GM19240 (cell line): ENCODE data around the gene ZNF80.
"Not testable (repeated sequence)": the region's sequence is repeated elsewhere in the genome, so short reads cannot be mapped to it uniquely, and the experiment has no call there.

Source experiments
- DNase-seq: peaks from one replicate; pipeline ENCODE4 v3.0.0; 2011; ENCODE audit warnings: low spot score; ENCODE audit not compliant: insufficient read length

The ZNF80 gene

GRCh38 chr3:114237478-114237877, at the start of gene ZNF80:
ZNF80 (minus strand) TSS chr3:114237578; CDS start chr3:114237074, 504 bp downstream.
- not testable (repeated sequence) for DNase-seq

- DNase-seq = no peak
These were observed 48.9 kb upstream of the ZNF80 start for GRCh38 chr3:114286266-114286665.

- no peak for DNase-seq
These were observed 48.4 kb upstream of the ZNF80 start for GRCh38 chr3:114285648-114286230.

GRCh38 chr3:114284644-114285043, 47.3 kb upstream of the ZNF80 start:
- no peak for DNase-seq

GRCh38 chr3:114276856-114277255, 39.5 kb upstream of the ZNF80 start:
- not testable (repeated sequence) for DNase-seq

GRCh38 chr3:114274929-114275328, 37.6 kb upstream of the ZNF80 start:
- DNase-seq = no peak

- DNase-seq = no peak
These were observed 34.9 kb upstream of the ZNF80 start for GRCh38 chr3:114272271-114272670.

GRCh38 chr3:114270019-114270418, 32.6 kb upstream of the ZNF80 start:
- DNase-seq = no peak

GRCh38 chr3:114260152-114260551, 22.8 kb upstream of the ZNF80 start:
- DNase-seq = no peak

- no peak for DNase-seq
These were observed 22.2 kb upstream of the ZNF80 start for GRCh38 chr3:114259566-114259965.

- DNase-seq = no peak
These were observed 16.1 kb upstream of the ZNF80 start for GRCh38 chr3:114253505-114253904.

GRCh38 chr3:114252954-114253353, 15.6 kb upstream of the ZNF80 start:
- no peak for DNase-seq

- peak; percentile 70 for DNase-seq
These were observed 5.6 kb upstream of the ZNF80 start for GRCh38 chr3:114242947-114243346.

GRCh38 chr3:114241262-114241661, 3.9 kb upstream of the ZNF80 start:
- no peak for DNase-seq

GRCh38 chr3:114238146-114238785, 888 bp upstream of the ZNF80 start:
- not testable (repeated sequence) for DNase-seq

- no peak for DNase-seq
These were observed 1.9 kb downstream of the ZNF80 start for GRCh38 chr3:114235431-114235830.

- DNase-seq = no peak
These were observed 2.6 kb downstream of the ZNF80 start for GRCh38 chr3:114234745-114235144.

GRCh38 chr3:114231616-114232015, 5.8 kb downstream of the ZNF80 start:
- DNase-seq = no peak

- DNase-seq = no peak
These were observed 10.3 kb downstream of the ZNF80 start for GRCh38 chr3:114227076-114227475.

- DNase-seq = no peak
These were observed 11.1 kb downstream of the ZNF80 start for GRCh38 chr3:114226313-114226712.

GRCh38 chr3:114223143-114223542, 14.2 kb downstream of the ZNF80 start:
- DNase-seq = no peak

GRCh38 chr3:114221881-114222264, 15.5 kb downstream of the ZNF80 start:
- DNase-seq = no peak

GRCh38 chr3:114221165-114221880, 16.1 kb downstream of the ZNF80 start:
- DNase-seq = no peak
